DMS114 treated with DMSO at 0.1 percent for 48 hours (cell line): Measurements from ENCODE around the gene TAB2.

Experiments
- DNase-seq: peaks from one replicate; lab custom pipeline; 2025; ENCODE audit not compliant: unreplicated experiment; lab: John Stamatoyannopoulos, UW

Gene TAB2

GRCh38 chr6:149317644-149318571 is at the start of gene TAB2:
Gene TAB2, plus strand, starts transcription at chr6:149317712. Its CDS starts 52,286 bp downstream, at chr6:149369998.
- DNase-seq = no peak

- no peak for DNase-seq
Observed at GRCh38 chr6:149268146-149268545, 49.4 kb upstream of the TAB2 start.

GRCh38 chr6:149268768-149269167 is 48.7 kb upstream of the TAB2 start:
- no peak for DNase-seq

- no peak for DNase-seq
Observed at GRCh38 chr6:149270616-149271015, 46.9 kb upstream of the TAB2 start.

GRCh38 chr6:149271348-149272340 is 45.9 kb upstream of the TAB2 start:
- no peak for DNase-seq

GRCh38 chr6:149273318-149273717 is 44.2 kb upstream of the TAB2 start:
- DNase-seq = no peak

- no peak for DNase-seq
Observed at GRCh38 chr6:149275621-149276020, 41.9 kb upstream of the TAB2 start.

- no peak for DNase-seq
Observed at GRCh38 chr6:149277621-149278020, 39.9 kb upstream of the TAB2 start.

GRCh38 chr6:149278997-149279396 is 38.5 kb upstream of the TAB2 start:
- DNase-seq = no peak

GRCh38 chr6:149284904-149285303 is 32.6 kb upstream of the TAB2 start:
- DNase-seq = no peak

- no peak for DNase-seq
Observed at GRCh38 chr6:149285626-149286025, 31.9 kb upstream of the TAB2 start.

GRCh38 chr6:149286905-149287304 is 30.6 kb upstream of the TAB2 start:
- no peak for DNase-seq

GRCh38 chr6:149289192-149289781 is 28.2 kb upstream of the TAB2 start:
- DNase-seq = no peak

GRCh38 chr6:149289966-149290365 is 27.5 kb upstream of the TAB2 start:
- no peak for DNase-seq

- no peak for DNase-seq
Observed at GRCh38 chr6:149293244-149293643, 24.3 kb upstream of the TAB2 start.

GRCh38 chr6:149300563-149300962 is 16.9 kb upstream of the TAB2 start:
- no peak for DNase-seq

- DNase-seq = no peak
Observed at GRCh38 chr6:149302723-149303122, 14.8 kb upstream of the TAB2 start.

- no peak for DNase-seq
Observed at GRCh38 chr6:149303468-149303867, 14.0 kb upstream of the TAB2 start.

- no peak for DNase-seq
Observed at GRCh38 chr6:149305372-149305771, 12.1 kb upstream of the TAB2 start.

GRCh38 chr6:149306967-149307366 is 10.5 kb upstream of the TAB2 start:
- DNase-seq = no peak

- no peak for DNase-seq
Observed at GRCh38 chr6:149311293-149311692, 6.2 kb upstream of the TAB2 start.
